ENCODE data around the gene TCEAL1.
A peak's percentile ranks its signal among the peaks of the same experiment; 100 is the strongest.

TCEAL1 gene

GRCh38 chrX:103607364-103608305 lies 21.1 kb upstream of the TCEAL1 start, which contains the start of gene TCEAL3:
TCEAL3 (plus strand) TSS chrX:103607963; CDS start chrX:103609065, 1,102 bp downstream.
- Histone ChIP-seq H3K4me3 (ENCODE audit: low read depth, low read length, poor library complexity, severe bottlenecking) (peak within 1 kb of the TSS; percentile 25), H2AFZ (ENCODE audit: low read length) (no peak within 1 kb of the TSS), H3K27ac (ENCODE audit: low read depth, low read length, poor library complexity, severe bottlenecking) (no peak within 1 kb of the TSS), H3K4me2 (ENCODE audit: low read length) (no peak within 1 kb of the TSS; the same call in 1 of the 2 replicates), H3K4me1 (ENCODE audit: insufficient read depth, low read length, severe bottlenecking) (no peaks in the 10 kb centered on the region), H3K9me3 (ENCODE audit: low read length) (no peaks in the 10 kb centered on the region), H3K9me2 (ENCODE audit: low read depth, low read length) (no peaks in the 10 kb centered on the region), H3K36me3 (ENCODE audit: insufficient read depth, low read length) (no peaks in the 10 kb centered on the region), H4K20me1 (ENCODE audit: insufficient read depth, low read length) (no peaks in the 10 kb centered on the region), H3F3A (ENCODE audit: insufficient read depth, low read length) (no peaks in the 10 kb centered on the region), H3K27me3 (ENCODE audit: insufficient read depth, low read length) (no peaks in the 10 kb centered on the region), H3K9ac (ENCODE audit: low read length) (no peak within 1 kb of the TSS), H3K79me2 (ENCODE audit: insufficient read depth, low read length) (no peaks in the 10 kb centered on the region)
- TF ChIP-seq CTCF (IDR thresholded peaks at IDR 0.05; ENCODE audit: low read length) (no peak), EZH2 (IDR thresholded peaks at IDR 0.05; ENCODE audit: borderline replicate concordance, low read length) (no peak)

GRCh38 chrX:103608306-103608963 lies 20.3 kb upstream of the TCEAL1 start:
- no peak overlapping the region for H3K9ac ChIP-seq (ENCODE audit: low read length)
- H3K4me3 ChIP-seq (ENCODE audit: low read depth, low read length, poor library complexity, severe bottlenecking), result peak overlapping the region; percentile 25
- H4K20me1 ChIP-seq (ENCODE audit: insufficient read depth, low read length), result no peaks in the 10 kb centered on the region
- no peaks in the 10 kb centered on the region for H3K27me3 ChIP-seq (ENCODE audit: insufficient read depth, low read length)
- no peak overlapping the region for H2AFZ ChIP-seq (ENCODE audit: low read length)
- H3K79me2 ChIP-seq (ENCODE audit: insufficient read depth, low read length), result no peaks in the 10 kb centered on the region
- TF ChIP-seq CTCF (IDR thresholded peaks at IDR 0.05; ENCODE audit: low read length), result no peak
- TF ChIP-seq EZH2 (IDR thresholded peaks at IDR 0.05; ENCODE audit: borderline replicate concordance, low read length), result no peak
- no peak overlapping the region for H3K4me2 ChIP-seq (ENCODE audit: low read length)
- no peaks in the 10 kb centered on the region for H3K36me3 ChIP-seq (ENCODE audit: insufficient read depth, low read length)
- H3K9me3 ChIP-seq (ENCODE audit: low read length), result no peaks in the 10 kb centered on the region
- H3K4me1 ChIP-seq (ENCODE audit: insufficient read depth, low read length, severe bottlenecking), result no peaks in the 10 kb centered on the region
- no peaks in the 10 kb centered on the region for H3F3A ChIP-seq (ENCODE audit: insufficient read depth, low read length)
- H3K9me2 ChIP-seq (ENCODE audit: low read depth, low read length), result no peaks in the 10 kb centered on the region
- H3K27ac ChIP-seq (ENCODE audit: low read depth, low read length, poor library complexity, severe bottlenecking), result no peak overlapping the region

GRCh38 chrX:103610282-103610681 lies 18.5 kb upstream of the TCEAL1 start:
- Histone ChIP-seq H4K20me1 (ENCODE audit: insufficient read depth, low read length) (no peaks in the 10 kb centered on the region), H3K27ac (ENCODE audit: low read depth, low read length, poor library complexity, severe bottlenecking) (no peak overlapping the region), H3K4me3 (ENCODE audit: low read depth, low read length, poor library complexity, severe bottlenecking) (no peak overlapping the region), H3K4me1 (ENCODE audit: insufficient read depth, low read length, severe bottlenecking) (no peaks in the 10 kb centered on the region), H3K27me3 (ENCODE audit: insufficient read depth, low read length) (no peaks in the 10 kb centered on the region), H3F3A (ENCODE audit: insufficient read depth, low read length) (no peaks in the 10 kb centered on the region), H3K9me3 (ENCODE audit: low read length) (no peaks in the 10 kb centered on the region), H3K9ac (ENCODE audit: low read length) (no peak overlapping the region), H3K79me2 (ENCODE audit: insufficient read depth, low read length) (no peaks in the 10 kb centered on the region), H2AFZ (ENCODE audit: low read length) (no peak overlapping the region), H3K4me2 (ENCODE audit: low read length) (no peak overlapping the region), H3K9me2 (ENCODE audit: low read depth, low read length) (no peaks in the 10 kb centered on the region), H3K36me3 (ENCODE audit: insufficient read depth, low read length) (no peaks in the 10 kb centered on the region)
- TF ChIP-seq CTCF (IDR thresholded peaks at IDR 0.05; ENCODE audit: low read length) (no peak), EZH2 (IDR thresholded peaks at IDR 0.05; ENCODE audit: borderline replicate concordance, low read length) (no peak)

Data from OCI-LY1 (cell line).